Fibroblast of mammary gland (primary cell): ENCODE results near the gene PALM.

Source experiments
- DNase-seq: peaks from one replicate; pipeline ENCODE4 v3.0.0-alpha.2; 2010; ENCODE audit warnings: low read depth
- H3K4me3 ChIP-seq: 2 replicates; pipeline ENCODE4 v1.5.1; 2011; ENCODE audit warnings: low read depth, mild to moderate bottlenecking, low read length, moderate library complexity; ENCODE audit not compliant: control insufficient read depth
- TF ChIP-seq, protein P1 (sequence below): conservative IDR thresholded peaks from 2 replicates; pipeline ENCODE4 v1.5.1; 2011; ENCODE audit warnings: low read depth, low read length, inconsistent platforms; ENCODE audit not compliant: control insufficient read depth, insufficient read depth

The PALM gene

DNA sequence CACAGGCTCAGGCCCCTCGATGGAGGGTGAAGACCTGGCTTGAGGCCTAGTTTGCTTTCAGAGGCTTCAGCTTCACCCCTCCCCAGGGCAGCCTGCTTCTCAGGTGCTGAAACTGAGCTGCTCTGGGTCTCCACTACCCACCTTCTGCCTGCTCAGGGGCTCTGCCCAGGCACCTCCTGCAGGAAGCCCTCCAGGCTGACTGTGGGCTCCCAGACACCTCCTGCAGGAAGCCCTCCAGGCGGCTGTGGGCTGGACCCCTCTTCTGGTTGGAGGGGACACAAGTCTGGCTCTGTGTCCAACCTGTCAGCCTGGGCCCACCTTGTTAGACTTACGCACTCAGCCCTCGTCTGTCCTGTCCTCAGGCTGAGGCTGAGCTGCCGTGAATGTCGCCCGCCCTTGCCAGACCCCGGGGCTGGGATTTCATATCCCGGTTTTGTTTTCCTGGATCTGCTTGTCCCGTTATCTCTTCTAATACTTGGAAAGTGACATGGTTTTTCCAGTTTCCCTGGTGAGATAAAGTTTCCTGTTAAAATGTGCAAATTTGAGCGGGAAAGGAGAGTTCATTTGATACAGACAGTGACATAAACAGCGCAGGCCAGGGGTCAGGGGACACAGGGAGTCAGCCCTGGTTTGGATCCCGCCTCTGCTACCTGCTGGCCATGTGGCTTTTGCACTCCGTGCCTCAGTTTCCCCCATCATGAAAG is 21.4 kb downstream of the PALM start:
- TF ChIP-seq, protein P1, sequence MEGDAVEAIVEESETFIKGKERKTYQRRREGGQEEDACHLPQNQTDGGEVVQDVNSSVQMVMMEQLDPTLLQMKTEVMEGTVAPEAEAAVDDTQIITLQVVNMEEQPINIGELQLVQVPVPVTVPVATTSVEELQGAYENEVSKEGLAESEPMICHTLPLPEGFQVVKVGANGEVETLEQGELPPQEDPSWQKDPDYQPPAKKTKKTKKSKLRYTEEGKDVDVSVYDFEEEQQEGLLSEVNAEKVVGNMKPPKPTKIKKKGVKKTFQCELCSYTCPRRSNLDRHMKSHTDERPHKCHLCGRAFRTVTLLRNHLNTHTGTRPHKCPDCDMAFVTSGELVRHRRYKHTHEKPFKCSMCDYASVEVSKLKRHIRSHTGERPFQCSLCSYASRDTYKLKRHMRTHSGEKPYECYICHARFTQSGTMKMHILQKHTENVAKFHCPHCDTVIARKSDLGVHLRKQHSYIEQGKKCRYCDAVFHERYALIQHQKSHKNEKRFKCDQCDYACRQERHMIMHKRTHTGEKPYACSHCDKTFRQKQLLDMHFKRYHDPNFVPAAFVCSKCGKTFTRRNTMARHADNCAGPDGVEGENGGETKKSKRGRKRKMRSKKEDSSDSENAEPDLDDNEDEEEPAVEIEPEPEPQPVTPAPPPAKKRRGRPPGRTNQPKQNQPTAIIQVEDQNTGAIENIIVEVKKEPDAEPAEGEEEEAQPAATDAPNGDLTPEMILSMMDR: no peak
- DNase-seq: no peak
- no peak overlapping the region for H3K4me3 ChIP-seq

DNA sequence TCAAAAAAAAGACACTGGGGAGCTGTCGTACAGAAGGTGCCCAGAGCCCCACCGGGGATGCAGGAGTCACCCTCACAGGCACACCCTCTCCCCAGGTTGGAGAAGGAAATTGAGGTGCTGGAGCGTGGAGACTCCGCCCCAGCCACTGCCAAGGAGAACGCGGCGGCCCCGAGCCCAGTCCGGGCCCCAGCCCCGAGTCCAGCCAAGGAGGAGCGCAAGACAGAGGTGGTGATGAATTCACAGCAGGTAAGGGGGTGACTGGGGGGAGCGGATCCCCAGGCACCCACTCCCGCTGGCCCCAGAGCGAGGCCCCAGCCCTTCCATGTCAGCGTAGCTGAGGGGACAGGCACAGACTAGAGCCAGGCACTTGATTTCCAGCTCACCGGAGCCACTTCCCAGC is 22.3 kb downstream of the PALM start:
- TF ChIP-seq, protein P1: no peak
- H3K4me3 ChIP-seq: no peak overlapping the region
- no peak for DNase-seq

DNA sequence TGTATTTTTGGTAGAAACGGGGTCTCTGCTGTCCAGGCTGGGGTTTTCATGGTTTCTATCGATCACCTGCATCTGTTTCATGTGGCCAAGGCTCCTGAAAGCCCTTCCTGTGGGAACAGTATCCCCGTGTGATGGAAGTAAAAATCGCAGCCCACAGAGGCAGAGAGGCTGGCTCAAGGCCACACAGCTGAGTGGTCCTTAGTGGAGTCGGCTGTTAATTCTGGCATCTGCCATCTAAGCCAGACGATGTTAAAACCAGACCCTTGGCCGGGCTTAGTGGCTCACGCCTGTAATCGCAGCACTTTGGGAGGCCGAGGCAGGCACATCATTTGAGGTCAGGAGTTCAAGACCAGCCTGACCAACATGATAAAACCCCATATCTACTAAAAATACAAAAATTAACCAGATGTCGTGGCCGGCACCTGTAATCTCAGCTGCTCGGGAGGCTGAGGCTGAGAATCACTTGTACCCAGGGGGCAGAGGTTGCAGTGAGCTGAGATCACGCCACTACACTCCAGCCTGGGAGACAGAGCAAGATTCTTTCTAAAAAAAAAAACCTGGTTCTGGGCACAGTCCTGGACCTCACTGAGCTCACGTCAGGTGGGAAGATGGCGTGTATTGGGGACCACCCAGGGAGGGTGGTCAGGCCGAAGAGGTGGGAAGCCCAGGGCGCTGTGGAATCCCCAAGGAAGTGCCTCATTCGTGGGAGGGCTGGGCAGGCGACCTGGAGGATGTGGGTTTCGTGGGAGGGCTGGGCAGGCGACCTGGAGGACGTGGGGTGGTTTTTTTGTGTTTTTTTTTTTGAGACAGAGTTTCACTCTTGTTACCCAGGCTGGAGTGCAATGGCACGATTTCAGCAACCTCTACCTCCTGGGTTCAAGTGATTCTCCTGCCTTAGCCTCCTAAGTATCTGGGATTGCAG is 23.7 kb downstream of the PALM start:
- no peak overlapping the region for H3K4me3 ChIP-seq
- DNase-seq: no peak
- TF ChIP-seq, protein P1: no peak

DNA sequence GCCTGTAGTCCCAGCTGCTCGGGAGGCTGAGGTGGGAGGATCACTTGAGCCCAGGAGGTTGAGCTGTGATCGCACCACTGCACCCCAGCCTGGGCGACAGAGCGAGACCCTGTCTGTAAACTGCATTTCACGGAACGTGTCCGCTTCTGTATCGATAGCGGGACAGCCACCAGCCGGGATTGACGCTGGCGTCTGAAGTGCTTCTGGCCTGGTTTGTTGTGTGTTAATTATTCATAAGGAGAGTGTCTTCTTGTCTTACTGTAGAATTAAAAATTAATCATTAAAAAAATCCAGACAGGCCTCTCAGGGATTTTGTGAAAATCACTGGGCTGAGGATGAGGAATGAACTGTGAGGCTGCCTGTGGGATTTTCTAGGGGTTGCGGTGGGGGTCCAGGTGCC is 26.0 kb downstream of the PALM start:
- TF ChIP-seq, protein P1: no peak
- H3K4me3 ChIP-seq: no peak overlapping the region
- no peak for DNase-seq

DNA sequence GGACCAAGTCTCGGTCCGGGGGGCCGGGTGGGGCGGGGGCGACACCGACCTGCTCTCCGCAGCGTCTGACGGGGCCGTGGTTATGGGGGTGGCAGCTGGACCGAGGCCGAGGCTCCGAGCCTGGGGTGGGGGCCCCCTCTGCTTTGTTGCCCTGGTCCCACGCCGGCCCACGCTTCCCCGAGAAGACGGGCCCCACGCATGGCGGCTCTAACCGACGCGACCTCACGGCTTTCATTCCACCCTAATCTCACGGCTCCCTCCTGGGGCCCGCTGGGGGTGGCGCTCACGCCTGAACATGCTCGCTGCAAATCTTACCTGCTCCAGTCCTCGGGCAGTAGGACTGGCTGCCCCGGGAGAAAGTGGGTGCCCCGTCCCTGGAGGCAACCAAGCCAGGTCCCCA is 27.4 kb downstream of the PALM start:
- TF ChIP-seq, protein P1: no peak
- no peak for DNase-seq

DNA sequence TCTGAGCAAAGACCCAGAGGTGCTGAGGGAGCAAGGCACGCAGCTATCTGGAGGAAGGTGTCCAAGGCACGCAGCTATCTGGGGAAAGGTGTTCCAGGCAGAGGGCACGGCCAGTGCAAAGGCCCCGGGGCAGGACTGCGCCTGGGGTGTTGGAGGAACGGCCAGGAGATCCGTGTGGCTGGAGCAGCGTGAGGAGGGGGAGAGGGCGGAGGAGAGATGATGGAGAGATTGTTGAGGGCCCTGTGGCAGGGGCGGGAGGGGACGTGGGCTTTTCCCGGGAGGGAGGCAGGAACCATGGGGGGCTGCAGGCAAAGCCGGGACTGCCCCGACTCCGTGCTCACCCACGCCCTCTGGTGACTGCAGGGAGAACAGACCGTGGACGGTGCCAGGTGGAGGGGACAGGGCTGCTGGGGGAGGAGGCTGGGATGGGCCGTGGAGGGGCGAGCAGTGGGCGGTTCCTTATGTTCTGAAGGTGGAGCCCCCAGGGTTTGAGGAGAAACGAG is 28.9 kb downstream of the PALM start:
- peak; percentile 20 for DNase-seq
- H3K4me3 ChIP-seq: no peak overlapping the region
- TF ChIP-seq, protein P1: peak; percentile 53

More for the DNA sequence above, 27.4 kb downstream of the PALM start:
- no peak overlapping the region for H3K4me3 ChIP-seq
